ENCODE results near the gene ZNF497.

The ZNF497 gene

DNA sequence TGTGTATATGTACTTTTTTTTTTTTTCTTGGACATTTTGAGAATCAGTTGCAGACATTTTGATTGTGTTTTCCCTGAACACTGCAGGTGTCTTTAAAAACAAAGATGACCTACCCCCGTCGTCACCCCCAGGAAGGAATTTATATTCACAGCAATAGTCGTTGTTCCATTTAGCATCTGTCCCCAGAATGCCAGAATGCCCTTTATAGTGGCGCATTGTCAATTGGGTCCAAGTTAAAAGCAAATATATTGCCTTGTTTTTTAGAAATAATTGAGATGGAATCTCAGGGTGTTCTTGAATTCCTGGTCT, 31.1 kb upstream of the ZNF497 start:
- WGBS, 2 experiments, result 93 to 97% methylated on average over 4 of the region's 4 CpGs
- Histone ChIP-seq H3K27me3 (ENCODE audit: control insufficient read depth, insufficient read depth, low read length, poor library complexity, severe bottlenecking) (peaks cover 16% of the 10 kb centered on the region), H3K27ac (ENCODE audit: insufficient read depth, low read depth, low read length, poor library complexity, severe bottlenecking) (no peak overlapping the region)

DNA sequence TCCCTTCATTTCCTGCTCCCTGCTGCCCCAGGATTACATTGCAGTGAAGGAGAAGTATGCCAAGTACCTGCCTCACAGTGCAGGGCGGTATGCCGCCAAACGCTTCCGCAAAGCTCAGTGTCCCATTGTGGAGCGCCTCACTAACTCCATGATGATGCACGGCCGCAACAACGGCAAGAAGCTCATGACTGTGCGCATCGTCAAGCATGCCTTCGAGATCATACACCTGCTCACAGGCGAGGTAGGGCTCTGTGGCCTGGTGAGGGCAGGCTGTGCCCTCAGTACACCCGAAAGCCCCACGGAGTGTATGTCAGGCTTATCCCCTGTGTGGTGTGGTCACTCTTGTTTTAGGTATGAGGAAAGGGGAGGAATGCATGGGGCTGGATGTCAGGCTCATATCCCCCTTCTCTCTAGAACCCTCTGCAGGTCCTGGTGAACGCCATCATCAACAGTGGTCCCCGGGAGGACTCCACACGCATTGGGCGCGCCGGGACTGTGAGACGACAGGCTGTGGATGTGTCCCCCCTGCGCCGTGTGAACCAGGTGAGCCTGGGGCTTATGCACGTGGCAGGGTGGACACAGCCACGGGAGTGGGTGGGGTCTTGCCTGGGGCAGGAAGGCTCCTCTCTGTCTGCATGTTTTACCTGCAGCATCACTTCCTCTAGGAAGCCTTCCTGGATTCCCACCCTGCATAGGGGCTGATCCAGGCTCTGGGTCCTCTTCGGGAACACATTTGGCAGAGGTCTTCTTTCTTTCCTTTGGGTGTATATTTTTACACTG, 30.6 kb upstream of the ZNF497 start:
- H3K9me3 ChIP-seq (ENCODE audit: control insufficient read depth, low read length), result no peaks in the 10 kb centered on the region
- H3K36me3 ChIP-seq (ENCODE audit: control insufficient read depth, insufficient read depth, low read length), result peaks cover 39% of the 10 kb centered on the region
- H3K27ac ChIP-seq (ENCODE audit: insufficient read depth, low read depth, low read length, poor library complexity, severe bottlenecking), result no peak overlapping the region
- peaks cover 16% of the 10 kb centered on the region for H3K27me3 ChIP-seq (ENCODE audit: control insufficient read depth, insufficient read depth, low read length, poor library complexity, severe bottlenecking)
- WGBS, 2 experiments, result 96 to 97% methylated on average over 26 of the region's 26 CpGs
- H3K4me3 ChIP-seq (ENCODE audit: insufficient read depth, low read depth, low read length), result no peak overlapping the region
- peaks cover 7% of the 10 kb centered on the region for H3K4me1 ChIP-seq (ENCODE audit: control insufficient read depth, insufficient read depth, low read length)

More for the DNA sequence above, 31.1 kb upstream of the ZNF497 start:
- Histone ChIP-seq H3K4me1 (ENCODE audit: control insufficient read depth, insufficient read depth, low read length) (peaks cover 3% of the 10 kb centered on the region), H3K9me3 (ENCODE audit: control insufficient read depth, low read length) (no peaks in the 10 kb centered on the region), H3K36me3 (ENCODE audit: control insufficient read depth, insufficient read depth, low read length) (peaks cover 35% of the 10 kb centered on the region), H3K4me3 (ENCODE audit: insufficient read depth, low read depth, low read length) (no peak overlapping the region)

DNA sequence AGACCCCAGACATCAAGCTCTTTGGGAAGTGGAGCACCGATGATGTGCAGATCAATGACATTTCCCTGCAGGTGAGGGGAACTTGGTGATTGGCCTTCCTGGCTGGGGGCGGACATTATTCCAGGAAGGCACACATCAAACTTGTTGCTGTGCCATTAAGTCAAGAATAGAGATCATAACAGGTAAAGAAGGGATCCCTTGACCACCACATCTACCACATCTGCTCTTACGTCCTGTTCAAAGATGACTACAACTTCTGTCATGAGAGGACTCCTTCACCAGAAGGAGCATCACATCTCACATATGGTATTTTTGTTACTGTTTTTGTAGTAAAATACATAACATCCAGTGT, 25.6 kb upstream of the ZNF497 start:
- no peaks in the 10 kb centered on the region for H3K27me3 ChIP-seq (ENCODE audit: control insufficient read depth, insufficient read depth, low read length, poor library complexity, severe bottlenecking)
- no peaks in the 10 kb centered on the region for H3K9me3 ChIP-seq (ENCODE audit: control insufficient read depth, low read length)
- 92 to 97% methylated on average over 3 of the region's 3 CpGs for WGBS, 2 experiments
- H3K4me3 ChIP-seq (ENCODE audit: insufficient read depth, low read depth, low read length), result peak overlapping the region; percentile 96
- peaks cover 21% of the 10 kb centered on the region for H3K4me1 ChIP-seq (ENCODE audit: control insufficient read depth, insufficient read depth, low read length)
- peaks cover 20% of the 10 kb centered on the region for H3K36me3 ChIP-seq (ENCODE audit: control insufficient read depth, insufficient read depth, low read length)
- H3K27ac ChIP-seq (ENCODE audit: insufficient read depth, low read depth, low read length, poor library complexity, severe bottlenecking), result no peak overlapping the region

DNA sequence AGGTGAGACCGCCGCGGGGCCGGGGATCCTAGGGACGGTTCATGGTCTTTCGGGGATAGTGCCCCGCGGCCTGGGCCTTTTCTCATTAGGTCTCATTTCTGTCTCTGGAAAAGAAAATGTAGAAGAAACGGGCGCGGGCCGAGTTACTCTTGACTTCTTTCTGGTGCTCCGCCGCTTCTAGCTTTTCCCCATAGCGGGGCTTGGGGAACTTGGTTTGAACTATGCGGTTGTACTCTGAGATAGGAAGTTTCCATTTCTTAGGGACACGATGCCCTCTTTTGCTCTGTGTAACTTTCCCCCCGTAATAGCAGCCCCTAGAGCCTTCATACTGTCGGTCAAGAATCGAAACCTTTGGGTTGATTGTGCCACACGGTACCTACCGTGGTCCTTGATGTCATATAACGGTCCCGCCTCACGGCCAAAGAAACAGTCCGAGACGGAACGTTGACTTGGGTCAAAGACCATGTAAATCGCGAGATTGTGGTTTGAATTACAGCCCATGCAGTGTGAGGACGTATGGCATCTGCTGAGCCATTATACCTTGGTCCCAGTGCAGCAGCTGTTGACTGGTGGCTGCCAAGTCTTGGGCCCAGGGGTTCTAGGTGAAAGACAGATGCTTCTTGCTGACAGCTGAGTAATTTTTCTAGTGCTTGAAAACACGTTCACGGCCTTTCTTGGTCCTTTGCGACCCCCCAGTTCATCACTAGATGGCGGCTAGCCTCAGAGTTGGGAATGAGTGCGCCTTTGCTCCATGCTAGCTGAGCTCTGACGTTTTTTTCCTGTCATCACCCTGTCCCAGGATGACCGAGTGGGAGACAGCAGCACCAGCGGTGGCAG, 25.0 kb upstream of the ZNF497 start:
- 9 to 10% methylated on average over 39 of the region's 39 CpGs for WGBS, 2 experiments

DNA sequence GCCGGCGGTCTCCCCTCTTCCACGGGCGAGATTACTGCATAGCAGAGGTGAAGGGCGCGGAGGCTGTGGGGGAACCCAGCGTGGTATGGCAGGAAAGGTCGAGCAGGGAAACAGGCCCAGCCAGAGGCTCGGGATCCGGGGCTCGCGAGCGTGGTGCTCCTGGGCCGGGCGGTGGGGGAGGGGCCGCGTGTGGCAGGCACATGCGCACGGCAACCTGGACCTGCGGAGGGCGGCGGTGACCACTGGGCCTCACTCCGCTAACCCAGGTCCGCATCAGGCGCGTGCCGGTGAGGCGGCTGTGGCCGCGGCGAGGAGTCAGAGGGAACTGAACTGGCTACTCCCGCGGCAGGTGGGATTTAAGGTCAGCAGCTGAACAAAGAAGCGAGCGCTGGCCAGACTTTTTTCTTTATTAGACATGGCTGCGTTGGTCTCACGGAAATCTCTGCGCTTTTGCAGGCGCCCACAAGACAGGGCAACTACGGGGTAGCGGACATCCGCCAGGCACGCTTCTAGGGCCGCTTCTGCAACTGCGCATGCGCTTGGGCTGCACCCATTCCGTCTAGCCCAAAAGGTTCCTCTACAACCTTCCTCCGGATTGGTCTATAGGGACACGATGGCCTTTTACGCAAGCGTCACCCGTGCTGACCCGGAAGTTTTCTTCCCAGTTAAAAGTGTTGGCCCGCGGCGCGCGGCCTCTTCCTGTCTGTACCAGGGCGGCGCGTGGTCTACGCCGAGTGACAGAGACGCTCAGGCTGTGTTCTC, 24.2 kb upstream of the ZNF497 start, which contains the start of gene RPS5:
Gene RPS5 (plus strand): TSS at position 694 of the 762 bp plus-strand sequence. CDS start 869 bp downstream, outside the sequence.
- peaks cover 14% of the 10 kb centered on the region for H3K36me3 ChIP-seq (ENCODE audit: control insufficient read depth, insufficient read depth, low read length)
- H3K4me3 ChIP-seq (ENCODE audit: insufficient read depth, low read depth, low read length), result peak within 1 kb of the TSS; percentile 96
- no peaks in the 10 kb centered on the region for H3K27me3 ChIP-seq (ENCODE audit: control insufficient read depth, insufficient read depth, low read length, poor library complexity, severe bottlenecking)
- WGBS, 2 experiments, result 0% methylated on average over 64 of the region's 64 CpGs
- H3K4me1 ChIP-seq (ENCODE audit: control insufficient read depth, insufficient read depth, low read length), result peaks cover 21% of the 10 kb centered on the region
- no peaks in the 10 kb centered on the region for H3K9me3 ChIP-seq (ENCODE audit: control insufficient read depth, low read length)
- H3K27ac ChIP-seq (ENCODE audit: insufficient read depth, low read depth, low read length, poor library complexity, severe bottlenecking), result peak within 1 kb of the TSS; percentile 97

More for the DNA sequence above, 25.0 kb upstream of the ZNF497 start:
- peaks cover 21% of the 10 kb centered on the region for H3K4me1 ChIP-seq (ENCODE audit: control insufficient read depth, insufficient read depth, low read length)
- no peaks in the 10 kb centered on the region for H3K9me3 ChIP-seq (ENCODE audit: control insufficient read depth, low read length)
- H3K36me3 ChIP-seq (ENCODE audit: control insufficient read depth, insufficient read depth, low read length), result peaks cover 14% of the 10 kb centered on the region
- no peaks in the 10 kb centered on the region for H3K27me3 ChIP-seq (ENCODE audit: control insufficient read depth, insufficient read depth, low read length, poor library complexity, severe bottlenecking)
- H3K4me3 ChIP-seq (ENCODE audit: insufficient read depth, low read depth, low read length), result peak overlapping the region; percentile 96
- H3K27ac ChIP-seq (ENCODE audit: insufficient read depth, low read depth, low read length, poor library complexity, severe bottlenecking), result no peak overlapping the region

DNA sequence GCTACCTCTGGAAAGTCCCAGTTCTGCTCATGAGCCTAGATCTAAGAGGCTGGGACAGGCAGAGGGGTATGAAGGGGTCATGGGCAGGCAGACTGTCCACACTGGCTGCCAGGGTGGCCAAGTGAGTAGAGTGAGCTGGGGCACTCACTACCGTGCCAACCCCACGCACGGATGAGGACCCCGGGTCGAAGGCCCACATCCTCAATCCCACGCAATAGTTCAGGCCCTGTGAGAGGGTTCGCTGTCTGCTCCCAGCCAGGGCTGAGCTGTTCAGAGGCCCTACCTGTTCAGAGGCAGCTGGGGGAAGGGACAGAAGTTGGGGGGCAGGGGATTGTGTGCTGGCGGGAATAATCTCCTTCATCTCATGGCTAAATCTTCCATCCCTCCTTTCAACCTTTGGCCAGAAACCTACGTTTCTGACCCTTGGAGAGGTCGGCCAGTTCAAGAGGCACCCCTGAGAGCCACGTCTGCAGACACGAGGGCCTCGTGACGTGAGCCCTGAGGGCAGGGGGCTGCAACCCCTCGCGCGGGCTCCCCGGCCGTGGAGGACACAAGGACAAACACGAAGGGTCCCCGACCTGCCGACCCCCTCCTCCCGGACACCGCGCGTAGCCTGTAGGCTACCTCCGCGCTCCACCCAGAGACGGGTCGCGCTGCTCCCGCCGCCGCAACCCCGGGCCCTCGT, 23.5 kb upstream of the ZNF497 start:
- WGBS, 2 experiments, result 16 to 18% methylated on average over 36 of the region's 36 CpGs
- H3K4me3 ChIP-seq (ENCODE audit: insufficient read depth, low read depth, low read length), result peak overlapping the region; percentile 96
- H3K4me1 ChIP-seq (ENCODE audit: control insufficient read depth, insufficient read depth, low read length), result peaks cover 25% of the 10 kb centered on the region
- H3K27me3 ChIP-seq (ENCODE audit: control insufficient read depth, insufficient read depth, low read length, poor library complexity, severe bottlenecking), result no peaks in the 10 kb centered on the region
- no peaks in the 10 kb centered on the region for H3K9me3 ChIP-seq (ENCODE audit: control insufficient read depth, low read length)
- peaks cover 14% of the 10 kb centered on the region for H3K36me3 ChIP-seq (ENCODE audit: control insufficient read depth, insufficient read depth, low read length)
- H3K27ac ChIP-seq (ENCODE audit: insufficient read depth, low read depth, low read length, poor library complexity, severe bottlenecking), result peak overlapping the region; percentile 97

DNA sequence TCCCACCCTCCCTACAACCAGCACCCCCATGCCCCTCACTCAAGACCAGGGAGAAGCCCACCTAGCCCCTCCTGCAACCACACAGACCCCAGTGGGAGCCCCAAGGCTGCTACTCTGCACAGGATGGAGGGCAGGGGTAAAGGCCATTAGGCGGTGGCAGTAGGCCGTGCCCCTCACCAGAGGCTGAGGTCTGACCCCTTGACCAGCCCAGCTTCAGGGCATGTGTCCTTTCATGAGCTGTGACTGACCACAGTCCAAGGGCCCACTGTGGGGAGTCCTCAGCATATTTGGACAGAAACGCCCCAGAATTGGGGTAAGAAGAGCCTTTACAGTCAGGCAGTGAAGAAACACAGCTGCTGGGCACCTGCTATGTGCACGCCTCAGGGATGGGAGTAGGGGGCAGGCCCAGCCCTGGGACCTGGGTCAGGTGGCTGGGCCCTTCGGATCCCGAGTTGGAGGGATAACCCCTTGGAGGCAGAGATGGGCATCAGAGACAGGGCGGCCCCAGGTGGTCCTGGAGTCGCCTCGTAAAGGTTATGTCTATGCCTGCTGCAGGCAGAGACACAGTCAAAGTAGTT, 22.9 kb upstream of the ZNF497 start:
- WGBS, 2 experiments, result 88 to 91% methylated on average over 9 of the region's 9 CpGs
- H3K27me3 ChIP-seq (ENCODE audit: control insufficient read depth, insufficient read depth, low read length, poor library complexity, severe bottlenecking), result no peaks in the 10 kb centered on the region
- H3K36me3 ChIP-seq (ENCODE audit: control insufficient read depth, insufficient read depth, low read length), result peaks cover 9% of the 10 kb centered on the region
- H3K27ac ChIP-seq (ENCODE audit: insufficient read depth, low read depth, low read length, poor library complexity, severe bottlenecking), result no peak overlapping the region
- peak overlapping the region; percentile 96 for H3K4me3 ChIP-seq (ENCODE audit: insufficient read depth, low read depth, low read length)
- peaks cover 25% of the 10 kb centered on the region for H3K4me1 ChIP-seq (ENCODE audit: control insufficient read depth, insufficient read depth, low read length)
- H3K9me3 ChIP-seq (ENCODE audit: control insufficient read depth, low read length), result no peaks in the 10 kb centered on the region

DNA sequence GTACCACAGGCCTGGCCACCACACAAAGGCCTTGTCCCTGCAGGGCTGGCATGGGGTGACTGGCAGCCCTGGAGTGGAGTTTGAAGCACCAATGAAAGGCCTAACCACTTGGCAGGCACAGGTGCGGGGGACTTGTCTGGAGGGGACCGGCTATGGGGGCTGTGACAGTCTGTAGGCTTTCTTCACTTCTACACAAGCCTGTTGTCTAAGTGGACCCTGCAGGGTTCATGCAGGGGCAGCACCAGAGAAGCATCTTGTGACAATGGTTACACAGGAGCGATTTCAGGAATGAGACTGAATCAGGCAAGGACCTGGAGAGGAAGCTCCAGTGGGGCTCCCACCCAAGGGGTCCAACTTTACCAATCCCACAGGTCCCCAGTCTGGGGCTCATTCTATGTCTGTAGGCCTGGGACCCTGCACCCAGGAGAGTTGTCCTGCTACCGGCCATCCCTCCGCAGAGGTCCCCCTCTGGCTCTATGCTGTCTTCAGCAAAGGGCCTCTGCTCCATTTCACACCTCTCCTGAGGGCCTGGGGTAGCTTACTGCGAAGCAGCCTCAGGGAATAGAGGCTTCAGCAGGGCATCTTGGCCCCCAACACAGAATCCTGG, 20.5 kb upstream of the ZNF497 start:
- Histone ChIP-seq H3K4me3 (ENCODE audit: insufficient read depth, low read depth, low read length) (no peak overlapping the region), H3K4me1 (ENCODE audit: control insufficient read depth, insufficient read depth, low read length) (peaks cover 24% of the 10 kb centered on the region), H3K27me3 (ENCODE audit: control insufficient read depth, insufficient read depth, low read length, poor library complexity, severe bottlenecking) (no peaks in the 10 kb centered on the region), H3K36me3 (ENCODE audit: control insufficient read depth, insufficient read depth, low read length) (no peaks in the 10 kb centered on the region), H3K9me3 (ENCODE audit: control insufficient read depth, low read length) (no peaks in the 10 kb centered on the region), H3K27ac (ENCODE audit: insufficient read depth, low read depth, low read length, poor library complexity, severe bottlenecking) (no peak overlapping the region)
- 94% methylated on average over 6 of the region's 6 CpGs for WGBS, 2 experiments

DNA sequence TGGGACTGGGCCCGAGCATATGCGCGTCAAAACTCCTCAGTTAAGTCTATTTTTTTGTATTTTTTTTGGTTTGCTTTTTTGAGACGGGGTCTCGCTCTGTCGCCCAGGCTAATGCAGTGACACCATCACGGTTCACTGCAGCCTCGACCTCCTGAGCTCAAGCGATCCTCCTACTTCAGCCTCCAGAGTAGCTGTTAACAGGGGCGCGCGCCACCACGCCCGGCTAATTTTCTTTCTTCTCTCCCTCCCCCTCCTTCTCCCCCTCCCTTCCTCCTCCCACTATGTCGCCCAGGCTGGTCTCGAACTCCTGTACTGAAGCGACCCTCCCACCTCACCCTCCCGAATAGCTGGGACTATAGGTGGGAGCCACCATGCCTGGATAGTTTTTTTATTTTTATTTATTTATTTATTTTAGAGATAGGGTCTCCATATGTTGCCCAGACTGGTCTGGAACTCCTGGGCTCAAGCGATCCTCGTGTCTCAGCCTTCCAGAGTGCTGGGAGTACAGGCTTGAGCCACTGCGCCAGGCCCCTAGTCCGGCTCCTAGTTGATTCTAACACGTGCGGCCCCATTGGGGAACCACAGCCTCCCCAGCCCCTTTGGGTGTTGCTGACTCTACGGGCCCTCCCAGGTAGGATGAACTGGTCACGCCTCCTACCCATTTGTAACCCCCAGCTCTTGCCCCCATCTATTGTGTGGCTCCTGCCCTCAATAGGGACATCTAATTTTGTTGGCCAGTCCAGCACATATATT, 19.1 kb upstream of the ZNF497 start:
- WGBS, 2 experiments, result 44 to 49% methylated on average over 22 to 25 of the region's 26 CpGs
- peak overlapping the region; percentile 67 for H3K4me3 ChIP-seq (ENCODE audit: insufficient read depth, low read depth, low read length)
- H3K27ac ChIP-seq (ENCODE audit: insufficient read depth, low read depth, low read length, poor library complexity, severe bottlenecking), result no peak overlapping the region
- H3K9me3 ChIP-seq (ENCODE audit: control insufficient read depth, low read length), result no peaks in the 10 kb centered on the region
- no peaks in the 10 kb centered on the region for H3K36me3 ChIP-seq (ENCODE audit: control insufficient read depth, insufficient read depth, low read length)
- H3K27me3 ChIP-seq (ENCODE audit: control insufficient read depth, insufficient read depth, low read length, poor library complexity, severe bottlenecking), result no peaks in the 10 kb centered on the region
- peaks cover 19% of the 10 kb centered on the region for H3K4me1 ChIP-seq (ENCODE audit: control insufficient read depth, insufficient read depth, low read length)
